Measurements from ENCODE around the gene GHRH. TPM values are rescaled to one million over a fixed set of nuclear protein-coding genes. Genes with fewer than 3 reads are reported as not detected.

Gene GHRH
- total RNA-seq, 1 donor from 2014 or later, result not detected

GRCh38 chr20:37247547-37247946 is 14.1 kb downstream of the GHRH start:
- H3K4me3 Mint-ChIP-seq (ENCODE audit: unreplicated experiment), result no peak overlapping the region
- H3K27ac Mint-ChIP-seq (ENCODE audit: unreplicated experiment), result no peak overlapping the region
- peaks cover 12% of the 10 kb centered on the region for H3K36me3 Mint-ChIP-seq (ENCODE audit: low read depth)
- H3K27me3 Mint-ChIP-seq (ENCODE audit: low read depth), result no peaks in the 10 kb centered on the region
- H3K4me1 Mint-ChIP-seq (ENCODE audit: low read depth), result peaks cover 10% of the 10 kb centered on the region
- no peak for TF ChIP-seq CTCF (IDR thresholded peaks at IDR 0.05)
- H3K9me3 Mint-ChIP-seq (ENCODE audit: low read depth), result no peaks in the 10 kb centered on the region
- no peak for DNase-seq (ENCODE audit: low spot score)

- H3K4me3 Mint-ChIP-seq (ENCODE audit: unreplicated experiment), result no peak overlapping the region
- H3K27me3 Mint-ChIP-seq (ENCODE audit: low read depth), result no peaks in the 10 kb centered on the region
- H3K36me3 Mint-ChIP-seq (ENCODE audit: low read depth), result peaks cover 18% of the 10 kb centered on the region
- DNase-seq (ENCODE audit: low spot score), result no peak
- H3K9me3 Mint-ChIP-seq (ENCODE audit: low read depth), result no peaks in the 10 kb centered on the region
- no peak for TF ChIP-seq CTCF (IDR thresholded peaks at IDR 0.05)
- peaks cover 10% of the 10 kb centered on the region for H3K4me1 Mint-ChIP-seq (ENCODE audit: low read depth)
- no peak overlapping the region for H3K27ac Mint-ChIP-seq (ENCODE audit: unreplicated experiment)
These were observed 14.9 kb downstream of the GHRH start for GRCh38 chr20:37246736-37247135.

- Mint-ChIP-seq H3K9me3 (ENCODE audit: low read depth) (no peaks in the 10 kb centered on the region), H3K27ac (ENCODE audit: unreplicated experiment) (no peak overlapping the region), H3K4me1 (ENCODE audit: low read depth) (peaks cover 10% of the 10 kb centered on the region), H3K27me3 (ENCODE audit: low read depth) (no peaks in the 10 kb centered on the region), H3K36me3 (ENCODE audit: low read depth) (peaks cover 24% of the 10 kb centered on the region), H3K4me3 (ENCODE audit: unreplicated experiment) (no peak overlapping the region)
- peak; percentile 59 for DNase-seq (ENCODE audit: low spot score)
- TF ChIP-seq CTCF (IDR thresholded peaks at IDR 0.05), result no peak
These were observed 16.1 kb downstream of the GHRH start for GRCh38 chr20:37245216-37246150.

GRCh38 chr20:37244572-37244957 is 17.0 kb downstream of the GHRH start:
- H3K27me3 Mint-ChIP-seq (ENCODE audit: low read depth), result no peaks in the 10 kb centered on the region
- no peak overlapping the region for H3K4me3 Mint-ChIP-seq (ENCODE audit: unreplicated experiment)
- H3K36me3 Mint-ChIP-seq (ENCODE audit: low read depth), result peaks cover 22% of the 10 kb centered on the region

More at GRCh38 chr20:37244572-37244957, 17.0 kb downstream of the GHRH start:
- Mint-ChIP-seq H3K9me3 (ENCODE audit: low read depth) (no peaks in the 10 kb centered on the region), H3K27ac (ENCODE audit: unreplicated experiment) (no peak overlapping the region), H3K4me1 (ENCODE audit: low read depth) (peaks cover 10% of the 10 kb centered on the region)
- DNase-seq (ENCODE audit: low spot score), result peak; percentile 22
- no peak for TF ChIP-seq CTCF (IDR thresholded peaks at IDR 0.05)
